ENCODE results near the gene SORCS3.

Gene SORCS3

GRCh38 chr10:105140600-105140999, 499.5 kb downstream of the SORCS3 start:
- Histone ChIP-seq H3K9me2 (replicated peaks; ENCODE audit: insufficient read depth, low read length) (no peaks in the 10 kb centered on the region), H3K9me3 (replicated peaks; ENCODE audit: insufficient read depth, low read length) (no peaks in the 10 kb centered on the region), H3K9ac (ENCODE audit: low read length) (no peak overlapping the region), H4K20me1 (ENCODE audit: insufficient read depth, low read length) (no peaks in the 10 kb centered on the region), H3K4me2 (ENCODE audit: low read depth, low read length) (no peak overlapping the region), H3K27ac (ENCODE audit: low read length) (no peak overlapping the region), H3K36me3 (replicated peaks; ENCODE audit: insufficient read depth, low read length) (no peaks in the 10 kb centered on the region), H3K27me3 (replicated peaks; ENCODE audit: insufficient read depth, low read length) (no peaks in the 10 kb centered on the region), H3F3A (ENCODE audit: insufficient read depth, low read length) (no peaks in the 10 kb centered on the region), H2AFZ (ENCODE audit: low read length) (no peak overlapping the region), H3K79me2 (ENCODE audit: low read length) (no peaks in the 10 kb centered on the region), H3K4me1 (ENCODE audit: low read length) (no peaks in the 10 kb centered on the region), H3K4me3 (ENCODE audit: low read length) (no peak overlapping the region)
- DNase-seq: no peak
- no peak for TF ChIP-seq EZH2 (optimal IDR thresholded peaks at IDR 0.05; ENCODE audit: low read depth, low read length)
- no peak for TF ChIP-seq CTCF (IDR thresholded peaks at IDR 0.05; ENCODE audit: low read length)
- no peak for TF ChIP-seq EZH2phosphoT487 (IDR thresholded peaks at IDR 0.05; ENCODE audit: low read length)

GRCh38 chr10:105145711-105146110, 504.6 kb downstream of the SORCS3 start:
- no peaks in the 10 kb centered on the region for H4K20me1 ChIP-seq (ENCODE audit: insufficient read depth, low read length)
- H2AFZ ChIP-seq (ENCODE audit: low read length): no peak overlapping the region
- H3F3A ChIP-seq (ENCODE audit: insufficient read depth, low read length): no peaks in the 10 kb centered on the region
- H3K9me2 ChIP-seq (replicated peaks; ENCODE audit: insufficient read depth, low read length): no peaks in the 10 kb centered on the region
- no peaks in the 10 kb centered on the region for H3K4me1 ChIP-seq (ENCODE audit: low read length)
- no peaks in the 10 kb centered on the region for H3K9me3 ChIP-seq (replicated peaks; ENCODE audit: insufficient read depth, low read length)
- H3K4me2 ChIP-seq (ENCODE audit: low read depth, low read length): no peak overlapping the region
- no peak overlapping the region for H3K9ac ChIP-seq (ENCODE audit: low read length)
- no peaks in the 10 kb centered on the region for H3K79me2 ChIP-seq (ENCODE audit: low read length)
- H3K36me3 ChIP-seq (replicated peaks; ENCODE audit: insufficient read depth, low read length): no peaks in the 10 kb centered on the region
- H3K27me3 ChIP-seq (replicated peaks; ENCODE audit: insufficient read depth, low read length): no peaks in the 10 kb centered on the region
- TF ChIP-seq EZH2 (optimal IDR thresholded peaks at IDR 0.05; ENCODE audit: low read depth, low read length) (no peak), EZH2phosphoT487 (IDR thresholded peaks at IDR 0.05; ENCODE audit: low read length) (no peak), CTCF (IDR thresholded peaks at IDR 0.05; ENCODE audit: low read length) (no peak)
- no peak overlapping the region for H3K4me3 ChIP-seq (ENCODE audit: low read length)
- DNase-seq: no peak
- no peak overlapping the region for H3K27ac ChIP-seq (ENCODE audit: low read length)

- Histone ChIP-seq H3K27me3 (replicated peaks; ENCODE audit: insufficient read depth, low read length) (no peaks in the 10 kb centered on the region), H3K79me2 (ENCODE audit: low read length) (no peaks in the 10 kb centered on the region), H3K27ac (ENCODE audit: low read length) (no peak overlapping the region), H3K4me1 (ENCODE audit: low read length) (no peaks in the 10 kb centered on the region), H2AFZ (ENCODE audit: low read length) (no peak overlapping the region), H4K20me1 (ENCODE audit: insufficient read depth, low read length) (no peaks in the 10 kb centered on the region), H3K9me2 (replicated peaks; ENCODE audit: insufficient read depth, low read length) (no peaks in the 10 kb centered on the region), H3F3A (ENCODE audit: insufficient read depth, low read length) (no peaks in the 10 kb centered on the region), H3K9ac (ENCODE audit: low read length) (no peak overlapping the region), H3K4me3 (ENCODE audit: low read length) (no peak overlapping the region), H3K9me3 (replicated peaks; ENCODE audit: insufficient read depth, low read length) (no peaks in the 10 kb centered on the region), H3K4me2 (ENCODE audit: low read depth, low read length) (no peak overlapping the region), H3K36me3 (replicated peaks; ENCODE audit: insufficient read depth, low read length) (no peaks in the 10 kb centered on the region)
- DNase-seq: no peak
- TF ChIP-seq CTCF (IDR thresholded peaks at IDR 0.05; ENCODE audit: low read length): no peak
- no peak for TF ChIP-seq EZH2phosphoT487 (IDR thresholded peaks at IDR 0.05; ENCODE audit: low read length)
- no peak for TF ChIP-seq EZH2 (optimal IDR thresholded peaks at IDR 0.05; ENCODE audit: low read depth, low read length)
These were observed 505.3 kb downstream of the SORCS3 start for GRCh38 chr10:105146436-105146835.

All from MM.1S (cell line).